ENCODE results near the gene SPTBN2. TPM values are rescaled to one million over a fixed set of nuclear protein-coding genes. Genes with fewer than 3 reads are reported as not detected.

SPTBN2 gene
- total RNA-seq, 4 donors from 2014 or later: under 0.01 to 31.0 (median 1.6) TPM

DNA sequence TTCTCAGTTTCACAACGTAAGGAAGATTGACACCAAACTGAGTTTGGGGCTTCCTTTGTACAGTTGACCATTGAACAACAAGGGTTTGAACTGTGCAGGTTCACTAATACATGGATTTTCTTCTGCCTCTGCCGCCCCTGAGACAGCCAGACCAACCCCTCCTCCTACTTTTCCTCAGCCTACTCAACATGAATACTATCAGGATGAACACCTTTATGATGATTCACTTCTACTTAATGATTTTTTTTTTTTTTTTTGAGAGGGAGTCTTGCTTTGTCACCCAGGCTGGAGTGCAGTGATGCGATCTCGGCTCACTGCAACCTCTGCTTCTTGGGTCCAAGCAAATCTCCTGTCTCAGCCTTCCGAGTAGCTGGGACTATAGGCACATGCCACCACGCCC lies 75.9 kb downstream of the SPTBN2 start:
- DNase-seq: no peak
- TF ChIP-seq, protein P1, sequence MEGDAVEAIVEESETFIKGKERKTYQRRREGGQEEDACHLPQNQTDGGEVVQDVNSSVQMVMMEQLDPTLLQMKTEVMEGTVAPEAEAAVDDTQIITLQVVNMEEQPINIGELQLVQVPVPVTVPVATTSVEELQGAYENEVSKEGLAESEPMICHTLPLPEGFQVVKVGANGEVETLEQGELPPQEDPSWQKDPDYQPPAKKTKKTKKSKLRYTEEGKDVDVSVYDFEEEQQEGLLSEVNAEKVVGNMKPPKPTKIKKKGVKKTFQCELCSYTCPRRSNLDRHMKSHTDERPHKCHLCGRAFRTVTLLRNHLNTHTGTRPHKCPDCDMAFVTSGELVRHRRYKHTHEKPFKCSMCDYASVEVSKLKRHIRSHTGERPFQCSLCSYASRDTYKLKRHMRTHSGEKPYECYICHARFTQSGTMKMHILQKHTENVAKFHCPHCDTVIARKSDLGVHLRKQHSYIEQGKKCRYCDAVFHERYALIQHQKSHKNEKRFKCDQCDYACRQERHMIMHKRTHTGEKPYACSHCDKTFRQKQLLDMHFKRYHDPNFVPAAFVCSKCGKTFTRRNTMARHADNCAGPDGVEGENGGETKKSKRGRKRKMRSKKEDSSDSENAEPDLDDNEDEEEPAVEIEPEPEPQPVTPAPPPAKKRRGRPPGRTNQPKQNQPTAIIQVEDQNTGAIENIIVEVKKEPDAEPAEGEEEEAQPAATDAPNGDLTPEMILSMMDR (IDR thresholded peaks at IDR 0.05): no peak
- TF ChIP-seq POLR2A (IDR thresholded peaks at IDR 0.05): no peak
- H3K36me3 ChIP-seq: no peaks in the 10 kb centered on the region

DNA sequence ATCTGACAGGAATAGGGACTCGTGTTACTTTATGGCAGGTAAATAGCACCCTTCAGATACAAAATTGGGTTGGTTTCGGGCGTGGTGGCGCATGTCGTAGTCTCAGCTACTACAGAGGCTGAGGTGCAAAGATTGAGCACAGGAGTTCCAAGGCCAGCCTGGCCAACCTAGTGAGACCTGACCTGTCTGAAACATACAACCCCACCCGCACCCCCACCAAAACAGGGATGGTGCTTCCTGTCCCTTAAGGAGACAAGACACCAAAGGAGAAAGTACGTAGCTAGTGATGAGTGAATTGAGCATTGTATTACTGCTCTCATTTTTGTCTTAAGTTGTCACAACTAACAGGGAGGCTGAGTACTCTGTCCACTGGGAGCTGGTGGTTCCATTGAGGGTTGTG lies 76.4 kb downstream of the SPTBN2 start:
- intact Hi-C loops (cut with DNase I; ENCODE audit: low total_unique reads): no loop called here
- no peak for DNase-seq
- Histone ChIP-seq H3K27me3 (no peaks in the 10 kb centered on the region), H3K4me1 (no peaks in the 10 kb centered on the region), H3K9me3 (no peaks in the 10 kb centered on the region), H3K27ac (no peak overlapping the region), H3K4me3 (no peak overlapping the region), H3K36me3 (no peaks in the 10 kb centered on the region)
- TF ChIP-seq, protein P1 (IDR thresholded peaks at IDR 0.05): no peak

More for the DNA sequence above, 75.9 kb downstream of the SPTBN2 start:
- H3K4me1 ChIP-seq: no peaks in the 10 kb centered on the region
- H3K9me3 ChIP-seq: no peaks in the 10 kb centered on the region
- no peak overlapping the region for H3K27ac ChIP-seq
- no peaks in the 10 kb centered on the region for H3K27me3 ChIP-seq
- no peak overlapping the region for H3K4me3 ChIP-seq
- intact Hi-C loops (cut with DNase I; ENCODE audit: low total_unique reads): no loop called here

DNA sequence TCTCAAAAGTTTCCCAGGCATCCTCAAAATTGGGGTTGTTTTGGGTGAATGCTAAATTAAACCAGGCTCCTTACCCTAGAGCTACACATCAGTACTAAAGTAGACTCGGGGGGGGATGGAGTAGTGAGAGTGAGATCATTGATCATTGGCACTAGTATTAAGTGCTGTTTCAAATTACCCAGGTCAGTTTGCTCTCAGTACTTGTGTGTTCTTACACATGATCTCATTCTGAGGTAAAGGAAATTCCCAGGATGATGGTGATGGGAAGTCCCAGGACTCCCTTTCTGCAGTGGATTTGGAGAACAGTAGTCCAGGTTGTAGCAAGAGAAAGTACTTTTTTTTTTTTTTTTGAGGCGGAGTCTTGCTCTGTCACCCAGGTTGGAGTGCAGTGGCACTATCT lies 78.0 kb downstream of the SPTBN2 start:
- H3K9me3 ChIP-seq: no peaks in the 10 kb centered on the region
- H3K36me3 ChIP-seq: no peaks in the 10 kb centered on the region
- no peak for TF ChIP-seq POLR2A (IDR thresholded peaks at IDR 0.05)
- TF ChIP-seq, protein P1 (IDR thresholded peaks at IDR 0.05): no peak
- H3K27ac ChIP-seq: no peak overlapping the region
- H3K4me3 ChIP-seq: no peak overlapping the region
- intact Hi-C loops (cut with DNase I; ENCODE audit: low total_unique reads): no loop called here
- H3K4me1 ChIP-seq: peaks cover 0 to 2% of the 10 kb centered on the region in 2 donors
- DNase-seq: no peak
- H3K27me3 ChIP-seq: no peaks in the 10 kb centered on the region

DNA sequence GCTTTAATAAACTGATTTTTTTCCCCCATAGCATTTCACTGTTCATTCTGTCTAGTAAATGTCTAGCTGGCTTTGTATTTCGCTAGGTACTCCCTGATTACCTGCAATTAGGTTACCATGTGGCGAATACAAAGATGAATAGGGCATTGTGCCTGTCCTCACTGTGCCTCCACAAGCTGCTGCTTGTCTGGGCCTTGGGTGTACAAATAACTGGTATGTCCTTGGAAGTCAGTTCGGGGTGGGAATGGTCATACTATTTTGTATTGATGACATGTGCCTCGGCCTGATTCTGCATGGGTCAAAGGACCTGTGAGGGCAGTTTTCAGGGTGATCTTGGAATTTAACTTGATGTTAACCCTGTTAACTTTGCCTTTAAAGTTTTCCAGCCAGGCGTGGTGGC lies 79.1 kb downstream of the SPTBN2 start:
- no peak overlapping the region for H3K27ac ChIP-seq
- TF ChIP-seq POLR2A (IDR thresholded peaks at IDR 0.05): no peak
- TF ChIP-seq, protein P1 (IDR thresholded peaks at IDR 0.05): no peak
- H3K27me3 ChIP-seq: no peaks in the 10 kb centered on the region
- DNase-seq: no peak
- H3K36me3 ChIP-seq: no peaks in the 10 kb centered on the region
- no peaks in the 10 kb centered on the region for H3K9me3 ChIP-seq
- peaks cover 0 to 6% of the 10 kb centered on the region in 2 donors for H3K4me1 ChIP-seq
- intact Hi-C loops (cut with DNase I; ENCODE audit: low total_unique reads): no loop called here
- no peak overlapping the region for H3K4me3 ChIP-seq

DNA sequence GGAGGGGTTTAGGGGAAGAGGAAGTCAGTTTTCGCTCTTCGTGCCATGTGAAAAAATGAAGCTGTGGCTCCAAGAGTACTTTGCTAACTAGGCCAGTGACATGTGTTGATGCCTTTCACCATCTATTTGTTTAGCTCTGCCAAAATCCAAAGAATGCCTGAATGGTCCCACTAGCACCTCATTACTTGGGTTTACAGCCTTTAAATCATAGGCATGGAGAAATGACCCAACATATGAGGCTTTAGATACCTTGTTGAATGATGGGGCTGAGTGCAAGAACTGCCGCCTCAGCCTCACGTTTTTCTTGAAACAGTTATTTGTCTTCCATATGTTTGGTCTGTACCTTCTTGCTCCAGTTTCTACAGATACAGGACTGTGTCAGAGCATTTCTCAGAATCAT lies 82.2 kb downstream of the SPTBN2 start:
- H3K27ac ChIP-seq: no peak overlapping the region
- H3K36me3 ChIP-seq: no peaks in the 10 kb centered on the region
- intact Hi-C loops (cut with DNase I; ENCODE audit: low total_unique reads): no loop called here

More for the DNA sequence above, 82.2 kb downstream of the SPTBN2 start:
- DNase-seq: no peak
- Histone ChIP-seq H3K9me3 (no peaks in the 10 kb centered on the region), H3K4me3 (no peak overlapping the region), H3K4me1 (peaks cover 14 to 31% of the 10 kb centered on the region in 2 donors), H3K27me3 (no peaks in the 10 kb centered on the region)
- TF ChIP-seq, protein P1 (IDR thresholded peaks at IDR 0.05): no peak
- TF ChIP-seq POLR2A (IDR thresholded peaks at IDR 0.05): no peak

Data from uterus (tissue), 4 donors.